Measurements from ENCODE around the gene POTEB2.
"Not testable (repeated sequence)": the region's sequence is repeated elsewhere in the genome, so short reads cannot be mapped to it uniquely, and the experiment has no call there.

Gene POTEB2

DNA sequence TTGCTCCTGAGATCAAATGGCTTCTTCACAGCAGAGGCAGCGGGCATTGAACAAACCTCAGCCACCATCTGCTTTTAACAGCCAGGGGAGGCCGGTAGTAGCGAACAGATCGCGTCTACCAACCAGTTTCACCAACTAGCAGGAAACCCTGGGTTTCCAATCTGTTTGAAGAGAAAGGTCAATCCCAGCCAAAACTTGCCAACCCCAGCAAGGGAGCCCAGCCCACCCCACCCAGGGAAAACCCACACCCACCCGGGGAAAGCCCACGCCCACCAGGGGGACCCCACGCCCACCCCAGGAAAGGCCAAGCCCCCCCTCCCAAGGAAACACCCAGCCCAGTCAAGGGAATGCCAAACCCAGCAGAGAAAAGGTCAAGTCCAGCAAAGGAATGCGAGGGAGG lies at the start of gene POTEB2:
Gene POTEB2 (minus strand): TSS at position 101 of the 400 bp plus-strand sequence. CDS start 33 bp downstream, at position 68.
- not testable (repeated sequence) for DNase-seq

DNA sequence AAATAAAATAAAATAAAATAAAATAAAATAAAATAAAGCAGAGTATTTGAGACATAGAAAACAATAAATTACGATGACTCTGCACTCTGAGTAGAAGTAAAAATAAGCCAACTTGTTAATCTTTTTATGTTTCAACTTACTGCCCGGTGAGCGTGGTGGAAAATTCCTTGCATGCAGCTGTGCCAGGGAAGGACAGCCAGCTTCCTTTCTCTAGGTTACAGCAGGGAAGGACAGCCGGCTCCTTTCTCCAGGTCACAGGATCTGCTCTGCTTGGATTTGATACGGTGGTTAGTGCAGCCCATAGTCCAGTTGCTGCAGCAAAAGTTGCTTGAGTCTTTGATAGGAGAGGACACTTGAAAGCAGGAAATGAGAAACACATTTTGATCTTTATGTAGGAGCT lies 13.8 kb upstream of the POTEB2 start:
- not testable (repeated sequence) for DNase-seq

DNA sequence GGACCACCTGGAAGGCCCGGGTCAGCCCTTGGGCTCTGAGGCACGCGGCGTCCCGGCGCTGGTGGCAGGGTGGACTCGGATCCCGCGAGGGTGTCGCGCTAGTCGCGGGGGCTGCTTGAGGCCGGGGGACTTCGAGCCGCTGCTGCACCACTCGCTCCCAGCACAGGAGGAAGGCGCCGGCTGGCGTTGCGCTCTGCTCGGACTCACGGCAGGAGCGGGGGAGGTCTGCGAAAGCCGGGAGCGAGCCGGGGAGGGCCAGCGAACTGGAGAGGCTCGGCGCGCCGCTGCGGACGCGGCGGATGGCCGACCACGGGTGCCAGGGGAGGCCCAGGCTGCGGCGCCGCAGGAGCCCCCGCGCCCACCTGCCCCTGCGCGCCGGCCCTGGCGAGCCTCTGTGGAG lies 12.3 kb upstream of the POTEB2 start:
- not testable (repeated sequence) for DNase-seq

DNA sequence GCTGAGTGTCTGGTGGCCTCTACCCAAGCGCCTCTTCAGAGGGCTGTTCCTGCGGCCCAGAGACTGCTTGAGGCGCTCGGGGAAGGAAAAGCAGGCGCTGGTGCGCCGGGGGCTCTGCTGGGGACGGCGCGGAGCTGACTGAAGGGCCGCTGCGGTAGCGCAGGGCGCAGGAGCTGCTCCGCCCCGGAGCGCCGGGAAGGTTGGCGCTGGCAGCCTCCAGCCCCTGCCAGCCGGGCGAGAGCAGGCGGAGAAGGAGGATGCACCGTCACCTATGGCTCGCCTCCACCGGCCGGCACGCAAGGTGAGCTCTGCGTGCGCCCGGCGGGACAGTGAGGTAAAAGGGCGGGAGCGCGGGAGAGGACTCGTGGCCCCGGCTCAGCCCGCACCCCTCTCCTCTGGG lies 11.7 kb upstream of the POTEB2 start:
- not testable (repeated sequence) for DNase-seq

Data from SW 1271 (cell line).